Measurements from ENCODE around the gene WDR38.

The WDR38 gene

DNA sequence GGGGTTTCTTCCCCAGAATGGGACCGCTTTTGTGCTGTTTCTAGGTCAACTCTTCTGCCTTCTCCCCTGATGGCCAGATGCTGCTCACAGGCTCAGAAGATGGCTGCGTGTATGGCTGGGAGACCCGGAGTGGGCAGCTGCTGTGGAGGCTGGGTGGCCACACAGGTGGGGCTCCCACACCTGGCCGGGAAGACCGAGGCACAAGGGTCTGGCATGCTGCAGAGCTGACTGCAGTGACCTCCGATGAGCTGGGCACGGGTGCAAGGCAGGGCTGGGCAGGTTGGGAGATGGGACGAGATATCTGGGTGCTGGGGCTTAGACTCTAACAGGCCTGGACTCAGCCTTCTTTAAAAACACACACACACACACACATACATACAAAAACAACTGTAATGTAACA is 901 bp downstream of the WDR38 start:
- H3K4me3 ChIP-seq (ENCODE audit: low read depth, low read length, poor library complexity, severe bottlenecking) = no peak overlapping the region
- H2AFZ ChIP-seq (ENCODE audit: low read length) = no peak overlapping the region
- no peaks in the 10 kb centered on the region for H3K9me2 ChIP-seq (ENCODE audit: low read depth, low read length)
- H3K27ac ChIP-seq (ENCODE audit: low read depth, low read length, poor library complexity, severe bottlenecking) = no peak overlapping the region
- TF ChIP-seq, protein P1, sequence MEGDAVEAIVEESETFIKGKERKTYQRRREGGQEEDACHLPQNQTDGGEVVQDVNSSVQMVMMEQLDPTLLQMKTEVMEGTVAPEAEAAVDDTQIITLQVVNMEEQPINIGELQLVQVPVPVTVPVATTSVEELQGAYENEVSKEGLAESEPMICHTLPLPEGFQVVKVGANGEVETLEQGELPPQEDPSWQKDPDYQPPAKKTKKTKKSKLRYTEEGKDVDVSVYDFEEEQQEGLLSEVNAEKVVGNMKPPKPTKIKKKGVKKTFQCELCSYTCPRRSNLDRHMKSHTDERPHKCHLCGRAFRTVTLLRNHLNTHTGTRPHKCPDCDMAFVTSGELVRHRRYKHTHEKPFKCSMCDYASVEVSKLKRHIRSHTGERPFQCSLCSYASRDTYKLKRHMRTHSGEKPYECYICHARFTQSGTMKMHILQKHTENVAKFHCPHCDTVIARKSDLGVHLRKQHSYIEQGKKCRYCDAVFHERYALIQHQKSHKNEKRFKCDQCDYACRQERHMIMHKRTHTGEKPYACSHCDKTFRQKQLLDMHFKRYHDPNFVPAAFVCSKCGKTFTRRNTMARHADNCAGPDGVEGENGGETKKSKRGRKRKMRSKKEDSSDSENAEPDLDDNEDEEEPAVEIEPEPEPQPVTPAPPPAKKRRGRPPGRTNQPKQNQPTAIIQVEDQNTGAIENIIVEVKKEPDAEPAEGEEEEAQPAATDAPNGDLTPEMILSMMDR (IDR thresholded peaks at IDR 0.05; ENCODE audit: low read length) = no peak
- TF ChIP-seq EZH2 (IDR thresholded peaks at IDR 0.05; ENCODE audit: borderline replicate concordance, low read length) = no peak
- H3K4me2 ChIP-seq (ENCODE audit: low read length) = no peak overlapping the region
- peaks cover 32% of the 10 kb centered on the region for H3K36me3 ChIP-seq (ENCODE audit: insufficient read depth, low read length)
- H3K79me2 ChIP-seq (ENCODE audit: insufficient read depth, low read length) = no peaks in the 10 kb centered on the region
- no peaks in the 10 kb centered on the region for H4K20me1 ChIP-seq (ENCODE audit: insufficient read depth, low read length)
- H3K9me3 ChIP-seq (ENCODE audit: low read length) = no peaks in the 10 kb centered on the region
- H3K4me1 ChIP-seq (ENCODE audit: insufficient read depth, low read length, severe bottlenecking) = peaks cover 25% of the 10 kb centered on the region
- no peaks in the 10 kb centered on the region; the same call in 1 of the 2 replicates for H3K27me3 ChIP-seq (ENCODE audit: insufficient read depth, low read length)
- H3F3A ChIP-seq (ENCODE audit: insufficient read depth, low read length) = 0 out of 2 replicates have a peak, but pooled peaks cover 9% of the 10 kb centered on the region
- no peak overlapping the region for H3K9ac ChIP-seq (ENCODE audit: low read length)

DNA sequence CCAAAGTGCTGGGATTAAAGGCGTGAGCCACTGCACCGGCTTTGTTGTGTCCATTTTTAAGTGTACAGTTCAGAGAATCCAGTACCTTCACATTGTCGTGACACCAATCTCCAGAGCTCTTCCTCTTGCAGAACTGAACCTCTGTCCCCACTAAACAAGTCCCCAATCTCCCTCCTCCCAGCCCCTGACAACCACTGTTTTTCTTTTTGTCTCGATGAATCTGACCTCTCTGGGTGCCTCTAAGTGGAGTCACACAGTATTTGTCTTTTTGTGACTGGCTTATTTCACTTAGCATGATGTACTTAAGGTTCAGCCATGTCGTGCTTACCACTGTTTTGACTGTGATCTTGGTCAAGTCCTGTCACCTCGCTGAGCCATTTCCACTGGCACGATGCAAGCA is 1.6 kb downstream of the WDR38 start:
- 0 out of 2 replicates have a peak, but pooled peaks cover 13% of the 10 kb centered on the region for H3F3A ChIP-seq (ENCODE audit: insufficient read depth, low read length)
- no peaks in the 10 kb centered on the region for H3K79me2 ChIP-seq (ENCODE audit: insufficient read depth, low read length)
- H3K4me2 ChIP-seq (ENCODE audit: low read length) = no peak overlapping the region
- TF ChIP-seq, protein P1 (IDR thresholded peaks at IDR 0.05; ENCODE audit: low read length) = no peak
- no peak for TF ChIP-seq EZH2 (IDR thresholded peaks at IDR 0.05; ENCODE audit: borderline replicate concordance, low read length)
- no peak overlapping the region for H3K9ac ChIP-seq (ENCODE audit: low read length)
- no peaks in the 10 kb centered on the region for H3K9me2 ChIP-seq (ENCODE audit: low read depth, low read length)
- H3K27me3 ChIP-seq (ENCODE audit: insufficient read depth, low read length) = no peaks in the 10 kb centered on the region; the same call in 1 of the 2 replicates
- H3K36me3 ChIP-seq (ENCODE audit: insufficient read depth, low read length) = peaks cover 38% of the 10 kb centered on the region
- no peaks in the 10 kb centered on the region for H4K20me1 ChIP-seq (ENCODE audit: insufficient read depth, low read length)
- no peak overlapping the region for H2AFZ ChIP-seq (ENCODE audit: low read length)
- H3K27ac ChIP-seq (ENCODE audit: low read depth, low read length, poor library complexity, severe bottlenecking) = peak overlapping the region; percentile 33
- no peak overlapping the region for H3K4me3 ChIP-seq (ENCODE audit: low read depth, low read length, poor library complexity, severe bottlenecking)
- peaks cover 31% of the 10 kb centered on the region for H3K4me1 ChIP-seq (ENCODE audit: insufficient read depth, low read length, severe bottlenecking)
- no peaks in the 10 kb centered on the region for H3K9me3 ChIP-seq (ENCODE audit: low read length)

DNA sequence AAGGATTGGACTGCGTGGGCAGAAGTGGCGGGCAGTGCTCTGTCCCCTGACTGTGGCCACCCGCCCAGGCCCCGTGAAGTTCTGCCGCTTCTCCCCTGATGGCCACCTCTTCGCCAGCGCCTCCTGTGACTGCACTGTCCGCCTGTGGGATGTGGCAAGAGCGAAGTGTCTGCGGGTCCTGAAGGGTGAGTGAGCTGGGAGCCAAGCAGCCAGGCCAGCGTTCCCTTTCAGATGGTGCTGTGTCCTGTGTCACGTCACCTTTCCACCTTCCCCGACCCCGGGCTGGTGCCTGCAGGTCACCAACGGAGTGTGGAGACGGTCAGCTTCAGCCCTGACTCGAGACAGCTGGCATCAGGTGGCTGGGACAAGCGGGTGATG is 2.3 kb downstream of the WDR38 start:
- Histone ChIP-seq H3K36me3 (ENCODE audit: insufficient read depth, low read length) (peaks cover 46% of the 10 kb centered on the region), H3K9ac (ENCODE audit: low read length) (no peak overlapping the region), H4K20me1 (ENCODE audit: insufficient read depth, low read length) (no peaks in the 10 kb centered on the region), H3K4me1 (ENCODE audit: insufficient read depth, low read length, severe bottlenecking) (peaks cover 39% of the 10 kb centered on the region), H3K4me2 (ENCODE audit: low read length) (no peak overlapping the region), H3F3A (ENCODE audit: insufficient read depth, low read length) (0 out of 2 replicates have a peak, but pooled peaks cover 19% of the 10 kb centered on the region), H3K27ac (ENCODE audit: low read depth, low read length, poor library complexity, severe bottlenecking) (peak overlapping the region; percentile 33), H3K9me2 (ENCODE audit: low read depth, low read length) (no peaks in the 10 kb centered on the region), H3K4me3 (ENCODE audit: low read depth, low read length, poor library complexity, severe bottlenecking) (no peak overlapping the region), H2AFZ (ENCODE audit: low read length) (no peak overlapping the region), H3K79me2 (ENCODE audit: insufficient read depth, low read length) (peaks cover 6% of the 10 kb centered on the region; the same call in 1 of the 2 replicates), H3K9me3 (ENCODE audit: low read length) (no peaks in the 10 kb centered on the region), H3K27me3 (ENCODE audit: insufficient read depth, low read length) (no peaks in the 10 kb centered on the region; the same call in 1 of the 2 replicates)
- TF ChIP-seq EZH2 (IDR thresholded peaks at IDR 0.05; ENCODE audit: borderline replicate concordance, low read length) = no peak
- TF ChIP-seq, protein P1 (IDR thresholded peaks at IDR 0.05; ENCODE audit: low read length) = no peak
